Cardiac muscle cell (in vitro differentiated cells and primary cell): ENCODE measurements around the gene CDC42. TPM values are rescaled to one million over a fixed set of nuclear protein-coding genes. Genes with fewer than 3 reads are reported as not detected.
A peak's percentile ranks its signal among the peaks of the same experiment; 100 is the strongest.
"Not testable (repeated sequence)": the region's sequence is repeated elsewhere in the genome, so short reads cannot be mapped to it uniquely, and the experiment has no call there.

Experiments
- DNase-seq, 2 donors: peaks; one replicate each; pipeline versions ENCODE4 v3.0.0 to v3.0.0-alpha.2; 2010 to 2017; ENCODE audit warnings: low read depth in 1 of 2, low spot score in 1 of 2
- H3K27ac ChIP-seq: fragments of 200-600 bp; sonication (generic); 2 replicates; pipeline ENCODE4 v1.5.1; 2016
- H3K27me3 ChIP-seq: fragments of 200-600 bp; sonication (generic); 2 replicates; pipeline ENCODE4 v1.6.0; 2016; ENCODE audit warnings: control low read depth
- H3K36me3 ChIP-seq: fragments of 200-600 bp; sonication (generic); 2 replicates; pipeline ENCODE4 v1.5.1; 2016; ENCODE audit warnings: control low read depth
- H3K4me1 ChIP-seq: fragments of 200-600 bp; sonication (generic); 2 replicates; pipeline ENCODE4 v1.8.1; 2017; ENCODE audit warnings: low read depth, mild to moderate bottlenecking, mixed run types
- H3K4me3 ChIP-seq: fragments of 200-600 bp; sonication (generic); 2 replicates; pipeline ENCODE4 v1.5.1; 2016; ENCODE audit warnings: mild to moderate bottlenecking
- H3K9me3 ChIP-seq: fragments of 200-600 bp; sonication (generic); 2 replicates; pipeline ENCODE4 v1.5.1; 2017; ENCODE audit warnings: low read depth, mild to moderate bottlenecking, control low read depth
- CTCF ChIP-seq: IDR thresholded peaks from 2 replicates; pipeline ENCODE4 v1.5.1; 2012; ENCODE audit warnings: low read depth, mild to moderate bottlenecking, low read length
- polyA plus RNA-seq: library from polyadenylated mRNA; unstranded; fragments of >200 nt; fragmentation: Nextera tagmentation; extraction: Ambion mirVana; gene quantifications from 2 replicates; pipeline ENCODE4 v1.2.1, GENCODE V29; 2016
- total RNA-seq: library from RNA; depleted of rRNA; stranded (reverse); fragments of >200 nt; gene quantifications from 2 replicates; pipeline ENCODE4 v1.2.3, GENCODE V29; 2016

CDC42 gene
- total and polyA plus RNA-seq, 2 experiments from 2014 or later, result 72.0 to 140 TPM

- peak overlapping the region; percentile 4 for H3K27ac ChIP-seq
- peaks cover 27% of the 10 kb centered on the region for H3K36me3 ChIP-seq
- H3K4me1 ChIP-seq, result peaks cover 10% of the 10 kb centered on the region
- H3K27me3 ChIP-seq, result no peaks in the 10 kb centered on the region
- no peak for TF ChIP-seq CTCF
- H3K9me3 ChIP-seq, result no peaks in the 10 kb centered on the region
- DNase-seq, result no peak
- H3K4me3 ChIP-seq, result no peak overlapping the region
Measured at GRCh38 chr1:22089787-22090186, 37.3 kb downstream of the CDC42 start.

GRCh38 chr1:22090867-22091266, 38.4 kb downstream of the CDC42 start:
- H3K4me3 ChIP-seq, result no peak overlapping the region
- H3K9me3 ChIP-seq, result no peaks in the 10 kb centered on the region
- no peak overlapping the region for H3K27ac ChIP-seq
- no peak for DNase-seq
- H3K36me3 ChIP-seq, result peaks cover 26% of the 10 kb centered on the region
- TF ChIP-seq CTCF, result no peak
- H3K27me3 ChIP-seq, result no peaks in the 10 kb centered on the region
- peaks cover 10% of the 10 kb centered on the region for H3K4me1 ChIP-seq

- peak in 1 of 2 donors; percentile 58 for DNase-seq
- peaks cover 21% of the 10 kb centered on the region for H3K36me3 ChIP-seq
- not testable (repeated sequence) for H3K27ac ChIP-seq, H3K4me1 ChIP-seq, H3K4me3 ChIP-seq, H3K9me3 ChIP-seq, H3K27me3 ChIP-seq
Measured at GRCh38 chr1:22092026-22092768, 39.7 kb downstream of the CDC42 start.

GRCh38 chr1:22093513-22093912, 41.0 kb downstream of the CDC42 start:
- TF ChIP-seq CTCF, result no peak
- Histone ChIP-seq H3K4me3 (no peak overlapping the region), H3K4me1 (peaks cover 5% of the 10 kb centered on the region), H3K27ac (no peak overlapping the region), H3K9me3 (no peaks in the 10 kb centered on the region), H3K27me3 (no peaks in the 10 kb centered on the region), H3K36me3 (peaks cover 23% of the 10 kb centered on the region)
- no peak for DNase-seq

GRCh38 chr1:22096036-22096435, 43.5 kb downstream of the CDC42 start:
- Histone ChIP-seq H3K27ac (no peak overlapping the region), H3K36me3 (peaks cover 30% of the 10 kb centered on the region), H3K4me1 (no peaks in the 10 kb centered on the region), H3K9me3 (no peaks in the 10 kb centered on the region), H3K27me3 (no peaks in the 10 kb centered on the region), H3K4me3 (no peak overlapping the region)
- no peak for DNase-seq
- TF ChIP-seq CTCF, result no peak

GRCh38 chr1:22096463-22096862, 44.0 kb downstream of the CDC42 start:
- Histone ChIP-seq H3K27me3 (no peaks in the 10 kb centered on the region), H3K4me1 (no peaks in the 10 kb centered on the region), H3K27ac (no peak overlapping the region), H3K36me3 (peaks cover 30% of the 10 kb centered on the region), H3K9me3 (no peaks in the 10 kb centered on the region), H3K4me3 (no peak overlapping the region)
- no peak for TF ChIP-seq CTCF
- DNase-seq, result no peak
